ENCODE measurements around the gene CBX3. TPM values are rescaled to one million over a fixed set of nuclear protein-coding genes. Genes with fewer than 3 reads are reported as not detected.

CBX3 gene
- total and polyA plus RNA-seq, 2 of the 13 experiments (the other 11 are each of a cell fraction or from before 2014, with no cell fraction given) = 53.9 to 249 TPM

DNA sequence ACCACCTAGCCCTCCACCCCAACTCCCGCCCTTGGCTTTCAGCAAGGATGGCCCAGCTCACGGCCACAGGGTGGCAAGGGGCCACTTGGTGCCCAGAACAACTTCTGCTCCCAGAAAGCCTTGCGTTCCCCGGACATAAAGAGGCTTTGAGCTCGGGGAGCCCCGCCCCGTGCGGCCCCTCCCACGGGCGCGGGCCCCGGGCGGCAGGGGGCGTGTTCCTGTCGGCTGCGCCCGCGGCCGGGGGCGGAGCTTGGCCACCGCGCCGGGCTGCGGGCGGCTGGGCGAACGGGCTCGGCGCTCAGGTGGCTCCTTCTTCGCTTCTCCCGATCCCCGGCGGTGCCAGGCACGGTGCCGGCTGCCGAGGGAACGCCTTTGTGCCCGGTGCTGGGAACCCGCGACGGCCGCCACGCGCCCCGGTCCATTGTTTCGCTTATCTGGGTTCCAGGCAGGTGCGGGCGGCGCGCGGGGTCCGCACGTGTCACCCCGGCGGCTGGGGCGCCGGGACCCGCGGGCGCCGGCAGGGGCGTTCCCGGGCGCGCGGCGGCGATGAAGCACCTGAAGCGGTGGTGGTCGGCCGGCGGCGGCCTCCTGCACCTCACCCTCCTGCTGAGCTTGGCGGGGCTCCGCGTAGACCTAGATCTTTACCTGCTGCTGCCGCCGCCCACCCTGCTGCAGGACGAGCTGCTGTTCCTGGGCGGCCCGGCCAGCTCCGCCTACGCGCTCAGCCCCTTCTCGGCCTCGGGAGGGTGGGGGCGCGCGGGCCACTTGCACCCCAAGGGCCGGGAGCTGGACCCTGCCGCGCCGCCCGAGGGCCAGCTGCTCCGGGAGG is 49.4 kb upstream of the CBX3 start, which contains the start of gene NFE2L3 (continued):
- TF ChIP-seq, protein P1, sequence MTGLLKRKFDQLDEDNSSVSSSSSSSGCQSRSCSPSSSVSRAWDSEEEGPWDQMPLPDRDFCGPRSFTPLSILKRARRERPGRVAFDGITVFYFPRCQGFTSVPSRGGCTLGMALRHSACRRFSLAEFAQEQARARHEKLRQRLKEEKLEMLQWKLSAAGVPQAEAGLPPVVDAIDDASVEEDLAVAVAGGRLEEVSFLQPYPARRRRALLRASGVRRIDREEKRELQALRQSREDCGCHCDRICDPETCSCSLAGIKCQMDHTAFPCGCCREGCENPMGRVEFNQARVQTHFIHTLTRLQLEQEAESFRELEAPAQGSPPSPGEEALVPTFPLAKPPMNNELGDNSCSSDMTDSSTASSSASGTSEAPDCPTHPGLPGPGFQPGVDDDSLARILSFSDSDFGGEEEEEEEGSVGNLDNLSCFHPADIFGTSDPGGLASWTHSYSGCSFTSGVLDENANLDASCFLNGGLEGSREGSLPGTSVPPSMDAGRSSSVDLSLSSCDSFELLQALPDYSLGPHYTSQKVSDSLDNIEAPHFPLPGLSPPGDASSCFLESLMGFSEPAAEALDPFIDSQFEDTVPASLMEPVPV (CRISPR knock-in tag; IDR thresholded peaks at IDR 0.05) = no peak
- TF ChIP-seq, protein P2, sequence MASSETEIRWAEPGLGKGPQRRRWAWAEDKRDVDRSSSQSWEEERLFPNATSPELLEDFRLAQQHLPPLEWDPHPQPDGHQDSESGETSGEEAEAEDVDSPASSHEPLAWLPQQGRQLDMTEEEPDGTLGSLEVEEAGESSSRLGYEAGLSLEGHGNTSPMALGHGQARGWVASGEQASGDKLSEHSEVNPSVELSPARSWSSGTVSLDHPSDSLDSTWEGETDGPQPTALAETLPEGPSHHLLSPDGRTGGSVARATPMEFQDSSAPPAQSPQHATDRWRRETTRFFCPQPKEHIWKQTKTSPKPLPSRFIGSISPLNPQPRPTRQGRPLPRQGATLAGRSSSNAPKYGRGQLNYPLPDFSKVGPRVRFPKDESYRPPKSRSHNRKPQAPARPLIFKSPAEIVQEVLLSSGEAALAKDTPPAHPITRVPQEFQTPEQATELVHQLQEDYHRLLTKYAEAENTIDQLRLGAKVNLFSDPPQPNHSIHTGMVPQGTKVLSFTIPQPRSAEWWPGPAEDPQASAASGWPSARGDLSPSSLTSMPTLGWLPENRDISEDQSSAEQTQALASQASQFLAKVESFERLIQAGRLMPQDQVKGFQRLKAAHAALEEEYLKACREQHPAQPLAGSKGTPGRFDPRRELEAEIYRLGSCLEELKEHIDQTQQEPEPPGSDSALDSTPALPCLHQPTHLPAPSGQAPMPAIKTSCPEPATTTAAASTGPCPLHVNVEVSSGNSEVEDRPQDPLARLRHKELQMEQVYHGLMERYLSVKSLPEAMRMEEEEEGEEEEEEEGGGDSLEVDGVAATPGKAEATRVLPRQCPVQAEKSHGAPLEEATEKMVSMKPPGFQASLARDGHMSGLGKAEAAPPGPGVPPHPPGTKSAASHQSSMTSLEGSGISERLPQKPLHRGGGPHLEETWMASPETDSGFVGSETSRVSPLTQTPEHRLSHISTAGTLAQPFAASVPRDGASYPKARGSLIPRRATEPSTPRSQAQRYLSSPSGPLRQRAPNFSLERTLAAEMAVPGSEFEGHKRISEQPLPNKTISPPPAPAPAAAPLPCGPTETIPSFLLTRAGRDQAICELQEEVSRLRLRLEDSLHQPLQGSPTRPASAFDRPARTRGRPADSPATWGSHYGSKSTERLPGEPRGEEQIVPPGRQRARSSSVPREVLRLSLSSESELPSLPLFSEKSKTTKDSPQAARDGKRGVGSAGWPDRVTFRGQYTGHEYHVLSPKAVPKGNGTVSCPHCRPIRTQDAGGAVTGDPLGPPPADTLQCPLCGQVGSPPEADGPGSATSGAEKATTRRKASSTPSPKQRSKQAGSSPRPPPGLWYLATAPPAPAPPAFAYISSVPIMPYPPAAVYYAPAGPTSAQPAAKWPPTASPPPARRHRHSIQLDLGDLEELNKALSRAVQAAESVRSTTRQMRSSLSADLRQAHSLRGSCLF (CRISPR knock-in tag; IDR thresholded peaks at IDR 0.05; ENCODE audit: borderline replicate concordance) = no peak
- TF ChIP-seq XRCC5 (optimal IDR thresholded peaks at IDR 0.05; ENCODE audit: low read length) (no peak), THAP11 (CRISPR knock-in tag; IDR thresholded peaks at IDR 0.05) (peak; percentile 53), GTF2F1 (IDR thresholded peaks at IDR 0.05; ENCODE audit: low read length) (no peak), REL (CRISPR knock-in tag; conservative IDR thresholded peaks at IDR 0.05) (no peak), CBFB (CRISPR knock-in tag; IDR thresholded peaks at IDR 0.05) (0 out of 2 replicates have a peak, but pooled peaks have one; percentile 31), ZNF34 (CRISPR knock-in tag; IDR thresholded peaks at IDR 0.05; ENCODE audit: borderline replicate concordance) (no peak), ZFP41 (CRISPR knock-in tag; IDR thresholded peaks at IDR 0.05; ENCODE audit: borderline replicate concordance) (no peak), ARHGAP35 (CRISPR knock-in tag; IDR thresholded peaks at IDR 0.05; ENCODE audit: borderline replicate concordance) (no peak), ZNF282 (IDR thresholded peaks at IDR 0.05; ENCODE audit: partially characterized antibody) (no peak), ZFP62 (CRISPR knock-in tag; IDR thresholded peaks at IDR 0.05) (no peak), ZMYM2 (CRISPR knock-in tag; IDR thresholded peaks at IDR 0.05) (no peak), DNMT1 (CRISPR knock-in tag; IDR thresholded peaks at IDR 0.05) (no peak)
- TF ChIP-seq, protein P3, sequence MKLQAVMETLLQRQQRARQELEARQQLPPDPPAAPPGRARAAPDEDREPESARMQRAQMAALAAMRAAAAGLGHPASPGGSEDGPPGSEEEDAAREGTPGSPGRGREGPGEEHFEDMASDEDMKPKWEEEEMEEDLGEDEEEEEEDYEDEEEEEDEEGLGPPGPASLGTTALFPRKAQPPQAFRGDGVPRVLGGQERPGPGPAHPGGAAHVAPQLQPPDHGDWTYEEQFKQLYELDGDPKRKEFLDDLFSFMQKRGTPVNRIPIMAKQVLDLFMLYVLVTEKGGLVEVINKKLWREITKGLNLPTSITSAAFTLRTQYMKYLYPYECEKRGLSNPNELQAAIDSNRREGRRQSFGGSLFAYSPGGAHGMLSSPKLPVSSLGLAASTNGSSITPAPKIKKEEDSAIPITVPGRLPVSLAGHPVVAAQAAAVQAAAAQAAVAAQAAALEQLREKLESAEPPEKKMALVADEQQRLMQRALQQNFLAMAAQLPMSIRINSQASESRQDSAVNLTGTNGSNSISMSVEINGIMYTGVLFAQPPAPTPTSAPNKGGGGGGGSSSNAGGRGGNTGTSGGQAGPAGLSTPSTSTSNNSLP (IDR thresholded peaks at IDR 0.05; ENCODE audit: low read depth, low read length) = no peak
- TF ChIP-seq, protein P4, sequence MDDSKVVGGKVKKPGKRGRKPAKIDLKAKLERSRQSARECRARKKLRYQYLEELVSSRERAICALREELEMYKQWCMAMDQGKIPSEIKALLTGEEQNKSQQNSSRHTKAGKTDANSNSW (CRISPR knock-in tag; IDR thresholded peaks at IDR 0.05; ENCODE audit: borderline replicate concordance) = no peak
- TF ChIP-seq, protein P5, sequence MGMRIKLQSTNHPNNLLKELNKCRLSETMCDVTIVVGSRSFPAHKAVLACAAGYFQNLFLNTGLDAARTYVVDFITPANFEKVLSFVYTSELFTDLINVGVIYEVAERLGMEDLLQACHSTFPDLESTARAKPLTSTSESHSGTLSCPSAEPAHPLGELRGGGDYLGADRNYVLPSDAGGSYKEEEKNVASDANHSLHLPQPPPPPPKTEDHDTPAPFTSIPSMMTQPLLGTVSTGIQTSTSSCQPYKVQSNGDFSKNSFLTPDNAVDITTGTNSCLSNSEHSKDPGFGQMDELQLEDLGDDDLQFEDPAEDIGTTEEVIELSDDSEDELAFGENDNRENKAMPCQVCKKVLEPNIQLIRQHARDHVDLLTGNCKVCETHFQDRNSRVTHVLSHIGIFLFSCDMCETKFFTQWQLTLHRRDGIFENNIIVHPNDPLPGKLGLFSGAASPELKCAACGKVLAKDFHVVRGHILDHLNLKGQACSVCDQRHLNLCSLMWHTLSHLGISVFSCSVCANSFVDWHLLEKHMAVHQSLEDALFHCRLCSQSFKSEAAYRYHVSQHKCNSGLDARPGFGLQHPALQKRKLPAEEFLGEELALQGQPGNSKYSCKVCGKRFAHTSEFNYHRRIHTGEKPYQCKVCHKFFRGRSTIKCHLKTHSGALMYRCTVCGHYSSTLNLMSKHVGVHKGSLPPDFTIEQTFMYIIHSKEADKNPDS (CRISPR knock-in tag; IDR thresholded peaks at IDR 0.05) = no peak

Measured in HepG2 (cell line).